Activated T-cell treated with anti-CD3 and anti-CD28 coated beads, Interleukin-2, amount 50 U/mL, for 24 hours (primary cell): ENCODE results near the gene MSI2.
A peak's percentile ranks its signal among the peaks of the same experiment; 100 is the strongest.

Source experiments
- DNase-seq: peaks from one replicate; pipeline ENCODE4 v3.0.0-alpha.2; 2020
- H3K27ac Mint-ChIP-seq: 2 replicates; pipeline ENCODE4 v1.8.0; 2020; ENCODE audit warnings: mild to moderate bottlenecking, mixed read lengths
- H3K27me3 Mint-ChIP-seq: 2 replicates; pipeline ENCODE4 v1.8.0; 2020; ENCODE audit warnings: mixed read lengths
- H3K36me3 Mint-ChIP-seq: 2 replicates; pipeline ENCODE4 v1.8.0; 2020; ENCODE audit warnings: low read depth, mixed read lengths
- H3K4me1 Mint-ChIP-seq: 2 replicates; pipeline ENCODE4 v1.8.0; 2020; ENCODE audit warnings: low read depth, mixed read lengths
- H3K4me3 Mint-ChIP-seq: 2 replicates; pipeline ENCODE4 v1.8.0; 2020; ENCODE audit warnings: mild to moderate bottlenecking, moderate library complexity, mixed read lengths
- H3K9me3 Mint-ChIP-seq: 2 replicates; pipeline ENCODE4 v1.8.0; 2020; ENCODE audit warnings: mixed read lengths

The MSI2 gene

DNA sequence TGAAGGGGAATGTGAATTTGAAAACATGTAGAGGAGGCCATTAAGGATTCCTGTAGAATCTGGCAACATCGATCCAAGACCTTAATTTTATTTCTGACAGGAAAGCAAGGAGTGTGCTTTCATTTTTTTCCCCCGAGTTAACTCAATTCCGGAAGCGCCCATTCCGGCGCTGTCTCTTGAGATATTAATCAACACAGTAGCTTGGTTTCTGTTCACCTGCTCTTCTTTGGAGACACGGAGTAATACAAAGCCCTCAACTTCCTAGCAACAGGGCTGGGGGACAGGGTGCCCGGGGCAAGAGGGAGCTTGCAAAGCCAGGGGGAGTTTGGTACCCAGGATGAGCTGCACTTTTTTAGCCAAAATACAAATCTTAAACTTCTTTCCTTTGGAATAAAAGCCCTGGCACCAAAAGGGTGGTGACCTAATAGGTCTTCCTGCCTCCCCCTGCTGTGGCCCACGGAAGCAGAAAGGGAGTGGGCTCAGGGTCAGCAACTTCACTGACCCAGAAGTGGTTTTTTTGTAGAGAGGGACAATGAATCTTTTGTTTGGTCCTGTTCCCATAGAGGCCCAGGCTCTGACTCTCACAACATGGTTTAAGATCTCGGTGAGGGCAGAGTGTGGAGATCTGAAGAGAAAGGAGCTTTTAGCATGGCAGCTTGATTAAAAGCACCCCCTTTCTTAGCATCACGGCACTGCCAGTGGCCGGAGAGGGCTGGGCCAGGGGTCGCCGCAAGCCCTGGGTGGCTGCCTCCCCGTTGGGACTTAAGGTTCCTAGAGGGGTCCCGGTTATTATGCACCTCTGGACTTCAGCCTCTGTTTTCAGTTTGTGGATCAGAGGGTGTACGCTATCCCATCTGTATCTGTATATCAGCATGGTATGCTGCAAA, 281.4 kb downstream of the MSI2 start:
- Mint-ChIP-seq H3K4me3 (peak overlapping the region; percentile 5), H3K36me3 (peaks cover 8% of the 10 kb centered on the region), H3K4me1 (peaks cover 34% of the 10 kb centered on the region), H3K27ac (peak overlapping the region; percentile 7), H3K9me3 (no peaks in the 10 kb centered on the region), H3K27me3 (no peaks in the 10 kb centered on the region)
- no peak for DNase-seq

- Mint-ChIP-seq H3K4me1 (peaks cover 37% of the 10 kb centered on the region), H3K4me3 (no peak overlapping the region), H3K27ac (no peak overlapping the region)
Observed at GRCh38 chr17:57538736-57539456, 282.6 kb downstream of the MSI2 start.

DNA sequence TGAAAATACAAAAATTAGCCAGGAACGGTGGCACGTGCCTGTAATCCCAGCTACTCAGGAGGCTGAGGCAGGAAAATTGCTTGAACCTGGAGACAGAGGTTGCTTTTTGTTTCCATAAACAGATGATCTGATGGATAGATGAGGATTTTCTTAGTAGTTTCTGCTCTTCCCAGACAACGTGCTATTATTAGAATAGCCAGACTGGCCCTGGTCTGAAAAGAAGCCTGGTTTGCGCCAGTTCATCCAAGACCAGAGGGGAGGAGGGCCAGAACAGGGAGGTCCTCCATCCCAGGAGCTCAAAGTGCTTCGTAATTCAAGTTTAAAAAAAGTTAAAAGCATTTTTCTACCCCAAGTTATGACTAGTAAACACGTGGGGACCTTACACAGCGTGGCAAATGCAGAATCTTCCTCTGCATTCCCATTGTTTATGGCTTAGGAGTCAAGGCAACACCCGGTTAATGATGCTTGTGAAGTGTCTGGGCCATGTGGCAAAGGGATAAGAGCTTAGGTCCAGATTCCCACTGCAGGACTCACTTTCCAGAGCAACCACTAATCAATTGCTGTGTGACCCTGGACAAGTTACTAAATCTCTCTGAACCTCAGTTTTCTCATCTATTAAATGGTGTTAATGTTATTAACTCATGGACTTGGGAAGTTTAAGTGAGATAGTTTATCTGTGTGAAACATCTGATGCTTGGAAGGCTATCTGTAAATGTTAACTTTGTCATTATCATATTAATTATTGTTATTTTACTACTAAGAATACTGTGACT, 283.4 kb downstream of the MSI2 start:
- H3K4me1 Mint-ChIP-seq = peaks cover 41% of the 10 kb centered on the region
- no peaks in the 10 kb centered on the region for H3K27me3 Mint-ChIP-seq
- peaks cover 4% of the 10 kb centered on the region for H3K36me3 Mint-ChIP-seq
- H3K27ac Mint-ChIP-seq = no peak overlapping the region
- no peak for DNase-seq
- H3K9me3 Mint-ChIP-seq = no peaks in the 10 kb centered on the region
- H3K4me3 Mint-ChIP-seq = no peak overlapping the region

More at GRCh38 chr17:57538736-57539456, 282.6 kb downstream of the MSI2 start:
- peaks cover 4% of the 10 kb centered on the region for H3K36me3 Mint-ChIP-seq
- no peak for DNase-seq
- no peaks in the 10 kb centered on the region for H3K27me3 Mint-ChIP-seq
- no peaks in the 10 kb centered on the region for H3K9me3 Mint-ChIP-seq

GRCh38 chr17:57540596-57540995, 284.3 kb downstream of the MSI2 start:
- no peaks in the 10 kb centered on the region for H3K9me3 Mint-ChIP-seq
- H3K4me3 Mint-ChIP-seq = no peak overlapping the region
- H3K27ac Mint-ChIP-seq = no peak overlapping the region
- peaks cover 41% of the 10 kb centered on the region for H3K4me1 Mint-ChIP-seq
- peaks cover 4% of the 10 kb centered on the region for H3K36me3 Mint-ChIP-seq
- no peak for DNase-seq
- H3K27me3 Mint-ChIP-seq = no peaks in the 10 kb centered on the region

- H3K9me3 Mint-ChIP-seq = no peaks in the 10 kb centered on the region
- H3K4me1 Mint-ChIP-seq = peaks cover 38% of the 10 kb centered on the region
- no peak overlapping the region for H3K4me3 Mint-ChIP-seq
- H3K27me3 Mint-ChIP-seq = no peaks in the 10 kb centered on the region
- no peak for DNase-seq
- H3K36me3 Mint-ChIP-seq = peaks cover 4% of the 10 kb centered on the region
- H3K27ac Mint-ChIP-seq = no peak overlapping the region
Observed at GRCh38 chr17:57541049-57541448, 284.7 kb downstream of the MSI2 start.

- no peaks in the 10 kb centered on the region for H3K9me3 Mint-ChIP-seq
- H3K4me3 Mint-ChIP-seq = no peak overlapping the region
- H3K27ac Mint-ChIP-seq = no peak overlapping the region
- H3K36me3 Mint-ChIP-seq = peaks cover under 1% of the 10 kb centered on the region
- no peaks in the 10 kb centered on the region for H3K27me3 Mint-ChIP-seq
- H3K4me1 Mint-ChIP-seq = peaks cover 33% of the 10 kb centered on the region
- DNase-seq = no peak
Observed at GRCh38 chr17:57541472-57542394, 285.4 kb downstream of the MSI2 start.

DNA sequence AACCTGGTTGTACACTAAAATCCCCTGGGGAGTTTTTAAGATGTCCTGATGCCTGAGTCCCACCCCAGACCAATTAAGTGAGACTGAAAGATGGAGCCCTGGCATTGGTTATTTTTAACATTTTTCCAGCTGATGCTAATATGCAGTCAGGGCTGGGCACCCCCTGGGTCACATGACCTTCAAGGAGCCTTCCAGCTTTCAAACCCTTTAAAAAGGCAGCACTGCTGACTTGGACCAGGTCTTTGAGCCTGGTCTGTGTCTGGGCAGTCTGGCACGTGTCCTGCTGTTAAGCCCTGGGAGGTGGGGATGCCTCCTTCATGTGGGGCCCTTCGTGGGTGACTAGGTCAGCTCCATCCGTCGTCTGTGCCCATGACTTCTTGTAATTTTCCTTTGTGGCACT, 286.2 kb downstream of the MSI2 start:
- Mint-ChIP-seq H3K27ac (no peak overlapping the region), H3K9me3 (no peaks in the 10 kb centered on the region), H3K4me3 (no peak overlapping the region), H3K27me3 (no peaks in the 10 kb centered on the region), H3K36me3 (no peaks in the 10 kb centered on the region), H3K4me1 (peaks cover 33% of the 10 kb centered on the region)
- no peak for DNase-seq

DNA sequence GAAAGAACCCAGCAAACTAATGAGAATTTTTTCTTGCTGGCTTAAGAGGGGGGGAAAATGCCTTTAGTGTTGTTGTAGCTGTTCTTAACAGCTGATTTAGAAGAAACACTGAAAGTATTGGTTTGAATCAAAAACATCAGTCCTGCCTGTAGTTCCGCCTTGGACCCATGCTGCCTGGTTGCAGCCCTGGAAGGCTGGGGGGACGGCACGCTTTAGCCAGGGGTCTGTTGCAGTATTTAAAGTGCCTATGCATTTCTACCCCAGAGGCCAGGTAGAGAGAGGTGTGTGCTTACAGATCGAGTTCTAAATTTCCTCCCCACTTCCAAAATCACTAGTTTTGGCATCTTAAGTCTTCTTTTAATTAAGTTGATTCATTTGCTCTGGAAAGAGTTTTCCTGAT, 286.9 kb downstream of the MSI2 start:
- H3K36me3 Mint-ChIP-seq = no peaks in the 10 kb centered on the region
- H3K27ac Mint-ChIP-seq = no peak overlapping the region
- H3K4me1 Mint-ChIP-seq = peaks cover 33% of the 10 kb centered on the region
- H3K9me3 Mint-ChIP-seq = no peaks in the 10 kb centered on the region
- H3K27me3 Mint-ChIP-seq = no peaks in the 10 kb centered on the region
- no peak for DNase-seq
- no peak overlapping the region for H3K4me3 Mint-ChIP-seq

- H3K27me3 Mint-ChIP-seq = no peaks in the 10 kb centered on the region
- DNase-seq = no peak
- H3K36me3 Mint-ChIP-seq = no peaks in the 10 kb centered on the region
- H3K9me3 Mint-ChIP-seq = no peaks in the 10 kb centered on the region
- no peak overlapping the region for H3K27ac Mint-ChIP-seq
- peaks cover 37% of the 10 kb centered on the region for H3K4me1 Mint-ChIP-seq
- no peak overlapping the region for H3K4me3 Mint-ChIP-seq
Observed at GRCh38 chr17:57544401-57544800, 288.1 kb downstream of the MSI2 start.

DNA sequence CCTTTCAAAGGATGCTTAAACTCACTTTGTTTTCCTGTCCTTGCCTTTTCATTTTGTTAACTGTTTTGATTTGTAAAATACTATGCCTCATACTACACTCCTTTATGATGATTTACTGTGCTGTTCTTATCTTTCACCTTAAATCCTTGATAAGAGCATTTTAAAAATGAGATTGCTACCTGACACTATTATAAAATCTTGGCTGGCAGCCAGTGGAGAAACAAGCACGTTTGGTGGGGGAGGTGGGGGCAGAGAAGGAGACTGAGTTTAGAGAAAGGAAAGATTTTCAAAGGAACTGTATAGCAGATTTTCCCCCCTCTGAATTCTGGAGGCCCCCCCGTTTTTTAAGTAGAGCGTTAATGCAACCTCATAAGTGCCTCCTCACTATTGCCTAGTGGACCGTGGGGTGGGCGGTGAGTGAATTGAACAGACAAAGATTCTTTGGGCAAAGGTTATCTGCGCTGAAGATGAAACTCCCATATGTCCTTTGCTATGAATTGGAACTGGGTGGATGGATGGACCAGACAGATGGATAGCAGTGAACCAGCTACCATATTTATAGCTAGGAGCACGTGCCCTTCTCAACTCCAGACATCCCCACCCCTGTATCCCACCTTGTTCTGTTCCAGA, 288.6 kb downstream of the MSI2 start:
- Mint-ChIP-seq H3K4me1 (peaks cover 40% of the 10 kb centered on the region), H3K27me3 (no peaks in the 10 kb centered on the region), H3K36me3 (no peaks in the 10 kb centered on the region), H3K27ac (no peak overlapping the region), H3K4me3 (no peak overlapping the region), H3K9me3 (no peaks in the 10 kb centered on the region)
- DNase-seq = no peak

DNA sequence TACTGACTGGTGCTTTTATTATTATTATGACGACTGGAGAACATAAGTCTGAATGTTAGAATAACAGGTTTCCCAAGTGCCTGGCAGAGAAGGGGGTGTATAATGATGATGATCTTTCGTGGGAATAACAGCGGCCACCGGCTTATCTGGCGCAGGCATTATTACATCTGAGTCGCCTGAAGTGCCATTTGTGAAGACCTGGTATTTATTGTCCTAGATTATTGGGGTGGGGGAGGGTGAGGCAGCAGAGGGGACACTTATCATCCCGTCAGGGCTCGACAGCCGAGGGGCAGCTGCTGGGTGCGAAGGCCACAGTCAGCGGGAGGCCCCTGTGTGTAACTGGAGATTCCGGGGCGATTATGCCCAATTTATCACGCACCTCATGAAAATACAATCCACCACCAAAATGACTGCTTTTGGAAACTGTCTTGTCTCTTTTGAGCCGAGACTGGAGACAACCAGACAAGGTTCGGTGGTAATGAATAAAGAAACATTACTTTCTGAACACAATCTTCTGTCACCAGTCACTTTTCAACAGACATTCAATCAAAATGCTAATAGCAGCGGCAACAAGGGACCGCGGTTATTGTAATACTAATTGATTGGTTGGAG, 289.5 kb downstream of the MSI2 start:
- no peak for DNase-seq
- no peaks in the 10 kb centered on the region for H3K27me3 Mint-ChIP-seq
- no peak overlapping the region for H3K27ac Mint-ChIP-seq
- H3K9me3 Mint-ChIP-seq = no peaks in the 10 kb centered on the region
- peaks cover 46% of the 10 kb centered on the region for H3K4me1 Mint-ChIP-seq
- H3K36me3 Mint-ChIP-seq = no peaks in the 10 kb centered on the region
- H3K4me3 Mint-ChIP-seq = no peak overlapping the region

- no peaks in the 10 kb centered on the region for H3K27me3 Mint-ChIP-seq
- H3K4me1 Mint-ChIP-seq = peaks cover 60% of the 10 kb centered on the region
- no peak overlapping the region for H3K27ac Mint-ChIP-seq
- H3K4me3 Mint-ChIP-seq = no peak overlapping the region
- no peak for DNase-seq
- no peaks in the 10 kb centered on the region for H3K9me3 Mint-ChIP-seq
- H3K36me3 Mint-ChIP-seq = no peaks in the 10 kb centered on the region
Observed at GRCh38 chr17:57548421-57549410, 292.4 kb downstream of the MSI2 start.
